ENCODE results near the gene COG8. TPM values are rescaled to one million over a fixed set of nuclear protein-coding genes. Genes with fewer than 3 reads are reported as not detected.
A peak's percentile ranks its signal among the peaks of the same experiment; 100 is the strongest.

Gene COG8
- total RNA-seq, 1 donor from 2014 or later = 58.6 TPM

GRCh38 chr16:69329369-69330285 lies 9.7 kb downstream of the COG8 start:
- peak overlapping the region; percentile 77 for H3K4me3 Mint-ChIP-seq (ENCODE audit: low read depth)
- H3K27me3 Mint-ChIP-seq = no peaks in the 10 kb centered on the region
- H3K27ac Mint-ChIP-seq = peak overlapping the region; percentile 81
- DNase-seq (ENCODE audit: low spot score, unreplicated experiment) = no peak
- H3K36me3 Mint-ChIP-seq (ENCODE audit: insufficient read depth) = peaks cover 19% of the 10 kb centered on the region
- H3K9me3 Mint-ChIP-seq (ENCODE audit: low read depth) = no peaks in the 10 kb centered on the region
- H3K4me1 Mint-ChIP-seq (ENCODE audit: low read depth) = peaks cover 12% of the 10 kb centered on the region
- TF ChIP-seq CTCF (IDR thresholded peaks at IDR 0.05; ENCODE audit: unreplicated experiment) = no peak

- H3K4me3 Mint-ChIP-seq (ENCODE audit: low read depth) = peak overlapping the region; percentile 77
- no peak for TF ChIP-seq CTCF (IDR thresholded peaks at IDR 0.05; ENCODE audit: unreplicated experiment)
- H3K27ac Mint-ChIP-seq = peak overlapping the region; percentile 81
These were observed 10.5 kb downstream of the COG8 start for GRCh38 chr16:69328854-69329316.

GRCh38 chr16:69327585-69328310 lies 11.6 kb downstream of the COG8 start:
- H3K36me3 Mint-ChIP-seq (ENCODE audit: insufficient read depth) = peaks cover 16% of the 10 kb centered on the region
- H3K4me3 Mint-ChIP-seq (ENCODE audit: low read depth) = no peak overlapping the region
- DNase-seq (ENCODE audit: low spot score, unreplicated experiment) = no peak

More at GRCh38 chr16:69328854-69329316, 10.5 kb downstream of the COG8 start:
- DNase-seq (ENCODE audit: low spot score, unreplicated experiment) = no peak
- Mint-ChIP-seq H3K4me1 (ENCODE audit: low read depth) (peaks cover 12% of the 10 kb centered on the region), H3K27me3 (no peaks in the 10 kb centered on the region), H3K9me3 (ENCODE audit: low read depth) (no peaks in the 10 kb centered on the region), H3K36me3 (ENCODE audit: insufficient read depth) (peaks cover 17% of the 10 kb centered on the region)

GRCh38 chr16:69326172-69326873 lies 13.0 kb downstream of the COG8 start:
- DNase-seq (ENCODE audit: low spot score, unreplicated experiment) = no peak
- TF ChIP-seq CTCF (IDR thresholded peaks at IDR 0.05; ENCODE audit: unreplicated experiment) = no peak
- H3K27ac Mint-ChIP-seq = no peak overlapping the region
- H3K4me1 Mint-ChIP-seq (ENCODE audit: low read depth) = peaks cover 12% of the 10 kb centered on the region
- H3K36me3 Mint-ChIP-seq (ENCODE audit: insufficient read depth) = peaks cover 21% of the 10 kb centered on the region
- H3K4me3 Mint-ChIP-seq (ENCODE audit: low read depth) = no peak overlapping the region
- H3K27me3 Mint-ChIP-seq = no peaks in the 10 kb centered on the region
- H3K9me3 Mint-ChIP-seq (ENCODE audit: low read depth) = no peaks in the 10 kb centered on the region

More at GRCh38 chr16:69327585-69328310, 11.6 kb downstream of the COG8 start:
- Mint-ChIP-seq H3K27ac (no peak overlapping the region), H3K4me1 (ENCODE audit: low read depth) (peaks cover 12% of the 10 kb centered on the region), H3K9me3 (ENCODE audit: low read depth) (no peaks in the 10 kb centered on the region), H3K27me3 (no peaks in the 10 kb centered on the region)
- TF ChIP-seq CTCF (IDR thresholded peaks at IDR 0.05; ENCODE audit: unreplicated experiment) = no peak

- no peak for DNase-seq (ENCODE audit: low spot score, unreplicated experiment)
- Mint-ChIP-seq H3K4me3 (ENCODE audit: low read depth) (no peak overlapping the region), H3K27ac (no peak overlapping the region), H3K4me1 (ENCODE audit: low read depth) (peaks cover 12% of the 10 kb centered on the region), H3K9me3 (ENCODE audit: low read depth) (no peaks in the 10 kb centered on the region), H3K27me3 (no peaks in the 10 kb centered on the region), H3K36me3 (ENCODE audit: insufficient read depth) (peaks cover 23% of the 10 kb centered on the region)
- TF ChIP-seq CTCF (IDR thresholded peaks at IDR 0.05; ENCODE audit: unreplicated experiment) = no peak
These were observed 13.6 kb downstream of the COG8 start for GRCh38 chr16:69325784-69326171.
